HUES64 (cell line): Measurements from ENCODE around the gene PPIC. TPM values are rescaled to one million over a fixed set of nuclear protein-coding genes. Genes with fewer than 3 reads are reported as not detected.
A peak's percentile ranks its signal among the peaks of the same experiment; 100 is the strongest.

Source experiments
- H3K27ac ChIP-seq: 2 replicates; pipeline ENCODE4 v1.7.0; 2013; ENCODE audit warnings: low read depth, low read length, inconsistent platforms
- H3K27me3 ChIP-seq: 2 replicates; pipeline ENCODE4 v1.6.1; 2013; ENCODE audit warnings: mild to moderate bottlenecking, low read length; ENCODE audit not compliant: insufficient read depth
- H3K36me3 ChIP-seq: 2 replicates; pipeline ENCODE4 v1.6.1; 2013; ENCODE audit warnings: mild to moderate bottlenecking, low read length; ENCODE audit not compliant: insufficient read depth
- H3K4me1 ChIP-seq: 2 replicates; pipeline ENCODE4 v1.6.1; 2013; ENCODE audit warnings: mild to moderate bottlenecking, low read length, moderate library complexity; ENCODE audit not compliant: insufficient read depth
- H3K4me3 ChIP-seq: 2 replicates; pipeline ENCODE4 v1.5.1; 2013; ENCODE audit warnings: mild to moderate bottlenecking, low read length, moderate library complexity
- H3K9ac ChIP-seq: 2 replicates; pipeline ENCODE4 v1.6.1; 2013; ENCODE audit warnings: mild to moderate bottlenecking, low read depth, low read length
- H3K9me3 ChIP-seq: 2 replicates; pipeline ENCODE4 v1.6.1; 2013; ENCODE audit warnings: low read depth, low read length; ENCODE audit not compliant: insufficient read depth
- WGBS: fragments of 150-250, 120-280 bp; methylation state at CpG from one replicate; pipeline ENCODE4 v1.1.7; 2013; ENCODE audit warnings: missing lambda C conversion rate; 5-methylcytosine and 5-hydroxymethylcytosine counted together
- polyA plus RNA-seq, 2 experiments: library from polyadenylated mRNA; stranded (reverse); fragments of 50-300 nt; gene quantifications; one replicate each; pipeline ENCODE4 v1.2.3, GENCODE V29; 2013

PPIC gene
- 4.6 TPM for polyA plus RNA-seq (2013, experiment 1 of 2)
- 4.2 TPM for polyA plus RNA-seq (2013, experiment 2 of 2)

DNA sequence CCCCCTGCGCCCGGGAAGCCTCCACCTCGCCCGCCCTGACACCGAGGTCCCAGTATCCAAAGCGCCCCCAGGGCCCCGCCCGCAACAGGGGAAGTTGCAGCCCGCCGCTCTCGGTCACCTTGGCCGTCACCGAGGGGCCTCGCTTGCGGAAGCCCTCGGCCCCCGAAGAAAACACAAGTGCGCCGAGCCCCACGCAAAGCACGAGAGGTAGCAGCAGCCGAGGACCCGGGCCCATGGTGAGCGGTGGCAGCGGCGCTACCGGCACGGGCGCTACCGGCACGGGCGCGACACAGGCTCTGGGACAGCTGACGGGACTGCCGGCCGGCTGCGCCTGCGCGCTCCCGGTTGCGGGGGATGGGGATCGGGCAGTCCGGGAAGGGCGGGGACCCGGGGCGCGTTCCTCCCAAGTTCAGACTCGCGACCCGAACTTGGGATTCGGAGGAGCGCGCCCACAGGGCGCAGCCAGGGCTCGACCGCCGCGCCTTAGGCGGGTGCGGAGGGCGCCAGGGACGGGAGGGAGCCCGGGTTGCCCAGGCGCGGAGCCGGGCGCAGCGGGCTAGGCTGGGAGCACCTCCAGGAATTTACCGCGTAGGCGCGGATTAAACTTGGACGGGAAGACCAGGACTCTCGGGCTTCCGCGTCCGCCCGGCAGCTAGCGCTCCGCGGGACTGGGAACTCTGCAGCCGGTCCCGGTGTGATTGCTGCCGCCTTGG, at the start of gene PPIC:
Gene PPIC, minus strand, starts transcription at position 335 of the 713 bp plus-strand sequence. Its CDS starts 100 bp downstream, at position 235.
- H3K9ac ChIP-seq: no peak within 1 kb of the TSS; the same call in 1 of the 2 replicates
- no peaks in the 10 kb centered on the region for H3K36me3 ChIP-seq
- H3K4me1 ChIP-seq: peaks cover under 1% of the 10 kb centered on the region; the same call in 1 of the 2 replicates
- H3K27me3 ChIP-seq: peaks cover 70% of the 10 kb centered on the region
- H3K4me3 ChIP-seq: peak within 1 kb of the TSS; percentile 65
- no peak within 1 kb of the TSS; the same call in 1 of the 2 replicates for H3K27ac ChIP-seq
- no peaks in the 10 kb centered on the region for H3K9me3 ChIP-seq
- under 1% methylated on average over 84 of the region's 84 CpGs for WGBS

DNA sequence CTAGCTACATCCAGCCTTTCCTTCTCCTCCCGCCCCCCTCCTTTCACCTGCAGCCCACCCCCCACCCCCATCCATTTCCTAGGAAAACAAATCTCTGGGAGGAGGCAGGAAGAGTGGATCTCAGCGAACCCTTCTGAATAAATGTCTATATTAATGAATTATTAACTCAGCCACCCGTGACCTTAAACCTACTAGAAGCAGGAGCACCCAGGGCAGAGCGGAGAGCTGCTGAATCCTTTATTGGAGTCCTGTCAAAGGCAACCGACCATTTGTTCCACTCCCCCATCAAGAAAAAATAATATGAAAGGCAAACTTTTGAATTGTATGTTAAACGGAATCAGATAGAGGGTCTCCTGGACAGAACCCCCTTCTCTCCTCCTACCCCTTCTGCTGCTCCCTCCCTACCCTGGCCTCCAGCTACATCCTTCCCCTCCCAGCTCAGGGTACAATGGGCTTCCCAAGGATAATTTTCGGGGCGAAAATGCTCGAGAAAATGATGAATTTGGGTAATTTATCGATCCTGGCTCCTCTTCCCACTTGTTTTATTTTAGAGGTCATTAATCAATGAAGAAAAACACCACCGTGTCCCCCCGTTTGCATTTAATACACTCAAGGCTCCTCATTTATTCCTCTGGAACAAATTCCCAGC, 49.2 kb upstream of the PPIC start:
- Histone ChIP-seq H3K4me3 (peak overlapping the region; percentile 57), H3K36me3 (no peaks in the 10 kb centered on the region), H3K9me3 (no peaks in the 10 kb centered on the region), H3K9ac (no peak overlapping the region), H3K27ac (no peak overlapping the region), H3K27me3 (peaks cover 100% of the 10 kb centered on the region), H3K4me1 (peaks cover 13% of the 10 kb centered on the region)
- WGBS: 6% methylated on average over 8 of the region's 12 CpGs

DNA sequence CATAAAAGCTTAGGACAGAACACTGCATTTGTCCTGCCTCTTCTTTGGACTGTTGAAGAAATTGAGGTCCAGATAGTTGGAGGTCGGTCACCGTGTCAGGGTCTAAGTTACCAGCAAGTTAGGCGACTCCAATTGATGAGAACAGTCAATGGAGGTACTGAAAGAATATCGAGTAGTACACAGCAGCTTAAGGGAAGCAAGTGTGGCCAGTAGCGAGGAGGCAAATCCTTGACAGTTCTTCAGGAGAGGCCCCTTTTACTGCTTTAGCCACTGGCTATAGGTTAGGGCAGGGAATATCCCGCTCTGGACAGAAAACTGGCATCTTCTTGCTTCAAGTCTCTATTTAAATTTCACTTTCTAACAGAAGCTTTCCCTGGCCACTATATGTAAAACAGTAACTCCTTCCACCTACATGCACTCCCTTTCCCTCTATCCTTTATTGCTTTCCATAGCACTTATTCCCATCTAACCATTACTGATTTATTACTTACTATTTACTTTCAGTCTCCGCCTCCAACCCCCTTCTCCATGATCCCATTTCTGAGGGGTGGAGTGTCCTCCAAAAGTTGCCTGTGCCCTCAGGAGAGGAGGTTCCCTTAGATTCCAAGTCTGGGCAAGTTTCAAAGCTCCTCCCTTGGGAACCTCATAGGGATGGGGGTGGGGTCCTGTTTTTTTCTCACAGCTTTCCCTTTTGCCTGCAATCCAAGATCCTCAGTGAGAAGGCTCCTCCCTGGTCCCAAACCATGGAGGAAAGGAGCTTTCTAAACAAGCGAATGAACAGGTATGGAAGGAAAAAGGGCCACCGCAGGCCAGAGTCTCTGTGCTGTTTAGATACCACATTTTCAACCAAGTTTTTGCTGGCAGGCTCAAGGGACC, 48.4 kb upstream of the PPIC start:
- Histone ChIP-seq H3K9me3 (no peaks in the 10 kb centered on the region), H3K27me3 (peaks cover 98% of the 10 kb centered on the region), H3K9ac (no peak overlapping the region), H3K4me3 (no peak overlapping the region), H3K27ac (no peak overlapping the region), H3K36me3 (no peaks in the 10 kb centered on the region), H3K4me1 (peaks cover 13% of the 10 kb centered on the region)
- 57% methylated on average over 9 of the region's 9 CpGs for WGBS

DNA sequence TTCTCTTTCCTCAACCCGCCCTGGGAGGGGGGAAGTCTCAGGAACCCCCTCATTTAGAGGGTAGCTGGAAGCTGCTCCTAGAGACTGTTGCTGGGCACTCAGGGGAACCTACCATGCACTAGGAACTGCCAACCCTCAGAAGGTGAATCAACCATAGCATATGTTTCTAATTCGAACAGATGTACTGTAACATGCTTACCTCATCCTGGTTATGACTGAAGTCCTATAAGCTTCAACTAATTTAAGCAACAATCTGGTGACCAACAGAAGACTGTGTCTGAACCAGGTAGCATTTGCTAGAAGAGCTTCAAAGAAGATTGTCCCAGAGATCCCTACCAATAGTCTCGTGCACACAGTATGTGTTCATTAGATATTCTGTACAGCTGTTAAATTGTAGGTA, 46.8 kb upstream of the PPIC start:
- Histone ChIP-seq H3K27me3 (peaks cover 88% of the 10 kb centered on the region), H3K9ac (no peak overlapping the region), H3K27ac (no peak overlapping the region), H3K4me3 (no peak overlapping the region), H3K36me3 (no peaks in the 10 kb centered on the region), H3K4me1 (peaks cover 13% of the 10 kb centered on the region), H3K9me3 (no peaks in the 10 kb centered on the region)
- WGBS: 79% methylated on average over 3 of the region's 3 CpGs

DNA sequence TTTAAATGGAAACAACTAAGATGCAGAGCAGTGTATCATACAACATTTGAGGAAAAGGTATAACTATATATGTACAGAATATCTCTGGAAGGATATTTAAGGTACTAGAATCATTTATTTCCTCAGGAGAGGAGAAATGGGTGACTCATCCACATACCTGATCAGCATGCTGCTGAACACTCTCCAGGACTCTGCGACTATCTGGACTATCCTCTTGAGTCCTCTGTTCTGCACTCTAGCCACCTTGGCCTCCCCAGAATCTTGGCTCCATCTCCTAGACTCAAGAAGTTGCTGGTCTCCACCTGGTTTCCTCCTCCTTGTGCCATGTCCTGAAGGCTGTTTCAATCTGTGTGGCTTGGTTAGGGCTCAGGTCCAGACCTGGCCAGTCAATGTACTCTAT, 43.7 kb upstream of the PPIC start:
- Histone ChIP-seq H3K27me3 (peaks cover 58% of the 10 kb centered on the region), H3K36me3 (no peaks in the 10 kb centered on the region), H3K9ac (no peak overlapping the region), H3K4me1 (no peaks in the 10 kb centered on the region), H3K4me3 (no peak overlapping the region), H3K27ac (no peak overlapping the region), H3K9me3 (no peaks in the 10 kb centered on the region)
- 74% methylated on average over 1 of the region's 1 CpG for WGBS

DNA sequence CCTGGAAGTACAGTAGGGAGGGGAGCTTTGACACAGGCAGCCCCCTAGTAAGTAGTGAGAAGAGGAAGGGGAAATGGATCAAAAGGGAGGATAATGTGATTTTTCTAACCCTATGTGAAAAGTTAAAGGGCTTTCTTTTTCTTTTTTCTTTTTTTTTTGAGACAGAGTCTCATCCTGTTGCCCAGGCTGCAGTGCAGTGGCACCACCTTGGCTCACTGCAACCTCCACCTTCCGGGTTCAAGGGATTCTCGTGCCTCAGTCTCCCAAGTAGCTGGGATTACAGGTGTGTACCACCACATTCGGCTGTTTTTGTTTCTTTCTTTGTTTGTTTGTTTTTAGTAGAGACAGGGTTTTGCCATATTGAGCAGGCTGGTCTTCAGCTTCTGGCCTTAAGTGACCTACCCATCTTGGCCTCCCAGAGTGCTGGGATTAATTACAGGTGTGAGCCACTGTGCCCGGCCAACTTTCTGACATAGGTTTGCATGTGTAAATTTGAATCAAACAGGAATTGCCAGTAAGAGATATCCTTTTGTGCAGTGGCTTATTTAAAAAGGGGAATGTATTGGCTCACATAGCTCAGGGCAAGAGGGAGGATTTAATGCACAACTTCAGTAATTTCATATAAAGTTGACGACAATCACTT, 39.1 kb upstream of the PPIC start:
- Histone ChIP-seq H3K9ac (no peak overlapping the region), H3K27me3 (peaks cover 20% of the 10 kb centered on the region)
- 97% methylated on average over 5 of the region's 5 CpGs for WGBS

DNA sequence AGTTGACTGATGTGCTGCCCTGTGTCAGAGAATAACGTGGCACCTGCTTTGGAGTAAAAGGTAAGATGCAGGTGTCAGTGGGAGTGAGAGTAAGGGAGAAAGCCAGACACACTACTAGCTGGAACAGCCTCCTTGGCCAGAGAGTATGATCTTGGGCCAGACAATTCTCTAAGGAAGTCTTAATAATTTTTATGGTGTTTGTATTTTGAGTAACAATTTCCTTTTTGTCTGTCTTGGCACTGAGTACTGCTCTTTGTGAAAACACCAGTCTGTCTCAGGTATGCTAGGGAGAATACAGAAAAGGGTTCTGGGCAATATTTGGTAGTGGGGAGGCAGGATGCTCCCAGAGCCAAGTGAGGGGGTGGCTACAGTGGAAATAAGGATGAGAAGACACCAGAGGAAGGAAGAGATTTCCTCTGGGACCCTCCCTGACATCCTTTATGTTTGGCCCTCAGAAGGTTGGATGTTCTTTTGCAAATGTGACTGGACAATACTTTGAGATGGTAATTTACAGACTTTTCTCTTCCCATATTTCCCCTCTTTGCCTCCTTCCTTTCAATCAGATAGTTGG, 31.9 kb upstream of the PPIC start:
- Histone ChIP-seq H3K9ac (no peak overlapping the region), H3K4me1 (no peaks in the 10 kb centered on the region), H3K9me3 (no peaks in the 10 kb centered on the region), H3K36me3 (no peaks in the 10 kb centered on the region), H3K27me3 (peaks cover 7% of the 10 kb centered on the region; the same call in 1 of the 2 replicates), H3K27ac (no peak overlapping the region), H3K4me3 (no peak overlapping the region)
- WGBS: 84% methylated on average over 1 of the region's 1 CpG

More for the DNA sequence above, 39.1 kb upstream of the PPIC start:
- H3K4me1 ChIP-seq: no peaks in the 10 kb centered on the region
- H3K36me3 ChIP-seq: no peaks in the 10 kb centered on the region
- no peaks in the 10 kb centered on the region for H3K9me3 ChIP-seq
- no peak overlapping the region for H3K4me3 ChIP-seq
- H3K27ac ChIP-seq: no peak overlapping the region

DNA sequence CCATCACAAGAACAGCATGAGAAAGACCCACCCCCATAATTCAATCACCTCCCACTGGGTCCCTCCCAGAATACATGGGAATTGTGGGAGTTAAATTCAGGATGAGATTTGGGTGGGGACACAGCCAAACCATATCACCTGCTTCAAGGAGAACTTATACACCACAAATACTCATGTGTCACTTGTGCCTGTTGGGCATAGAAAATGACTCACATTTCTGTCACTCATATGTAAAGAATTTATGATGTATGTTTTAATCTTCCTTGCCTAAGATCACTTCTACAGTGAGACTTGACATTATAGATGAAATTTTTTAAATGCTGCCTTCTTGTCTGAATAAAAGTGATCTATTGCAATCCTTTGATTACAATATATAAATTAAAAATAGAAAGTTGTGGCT, 29.5 kb upstream of the PPIC start:
- Histone ChIP-seq H3K4me1 (no peaks in the 10 kb centered on the region), H3K9me3 (no peaks in the 10 kb centered on the region), H3K4me3 (no peak overlapping the region), H3K27me3 (no peaks in the 10 kb centered on the region), H3K36me3 (no peaks in the 10 kb centered on the region), H3K27ac (no peak overlapping the region), H3K9ac (no peak overlapping the region)

DNA sequence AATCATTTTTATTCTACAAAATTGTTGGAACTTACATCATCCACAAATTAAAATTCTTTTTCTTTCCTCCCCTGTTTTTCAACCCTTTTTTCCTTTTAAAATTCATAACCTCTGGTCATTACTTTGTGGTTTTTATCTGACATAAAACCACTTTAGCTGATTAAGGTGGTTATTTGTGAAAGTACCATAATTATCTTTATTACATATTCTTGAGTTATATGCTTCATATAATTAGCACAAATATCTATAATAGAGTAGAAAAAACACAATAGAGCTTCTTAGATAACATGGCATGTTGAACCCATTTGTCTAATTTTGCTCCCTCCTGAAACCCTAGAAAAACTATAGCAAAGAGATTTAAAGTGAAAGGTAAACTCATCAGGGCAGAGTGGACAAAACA, 22.9 kb upstream of the PPIC start:
- Histone ChIP-seq H3K4me1 (no peaks in the 10 kb centered on the region), H3K9me3 (no peaks in the 10 kb centered on the region), H3K9ac (no peak overlapping the region), H3K27me3 (no peaks in the 10 kb centered on the region), H3K36me3 (no peaks in the 10 kb centered on the region), H3K27ac (no peak overlapping the region), H3K4me3 (no peak overlapping the region)

DNA sequence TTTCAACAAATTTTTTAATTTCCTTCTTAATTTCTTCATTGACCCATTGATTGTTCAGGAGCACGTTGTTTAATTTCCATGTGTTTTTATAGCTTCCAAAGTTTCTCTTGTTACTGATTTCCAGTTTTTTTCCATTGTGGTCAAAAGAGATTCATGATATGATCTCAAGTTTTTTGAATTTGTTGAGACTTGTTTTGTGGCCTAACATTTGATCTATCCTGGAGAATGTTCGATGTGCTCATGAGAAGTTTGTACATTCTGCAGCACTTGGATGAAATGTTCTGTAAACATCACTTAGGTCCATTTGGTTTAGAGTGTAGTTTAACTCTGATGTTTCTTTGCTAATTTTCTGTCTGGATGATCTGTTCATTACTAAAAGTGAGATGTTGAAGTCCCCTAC, 14.7 kb upstream of the PPIC start:
- Histone ChIP-seq H3K9ac (no peak overlapping the region), H3K27ac (no peak overlapping the region), H3K4me1 (no peaks in the 10 kb centered on the region), H3K4me3 (no peak overlapping the region), H3K36me3 (no peaks in the 10 kb centered on the region), H3K9me3 (no peaks in the 10 kb centered on the region), H3K27me3 (no peaks in the 10 kb centered on the region)
- 92% methylated on average over 2 of the region's 2 CpGs for WGBS
